HepG2 (cell line): ENCODE measurements around the gene NT5C2. TPM values are rescaled to one million over a fixed set of nuclear protein-coding genes. Genes with fewer than 3 reads are reported as not detected.

Experiments
- ATAC-seq: fragments of 200-7000 bp; cut with Tn5 transposase; 3 replicates; pipeline ENCODE4 v1.9.1; 2020; ENCODE audit warnings: mild to moderate bottlenecking, moderate library complexity
- BruUV-seq: library from RNA; stranded (reverse); fragments of 400-500 nt; replicated peaks from 2 replicates; lab custom pipeline; 2021; lab: Mats Ljungman, UMichigan
- CTCF ChIA-PET: fragments of 300-600 bp; formaldehyde crosslinking; extraction: SDS; loops from one replicate; lab custom pipeline; 2021; ENCODE audit warnings: low total read pairs, inconsistent platforms, low intra/inter-chr PET ratio; lab: Yijun Ruan, JAX
- POLR2A ChIA-PET: fragments of 350-600 bp; sonication (Branson Sonifier 250); formaldehyde crosslinking; loops from one replicate; lab custom pipeline; 2020; ENCODE audit warnings: antibody characterized with exemption, inconsistent platforms; lab: Yijun Ruan, JAX
- DNase-seq: peaks from one replicate; pipeline ENCODE4 v3.0.0-alpha.2; 2015; ENCODE audit warnings: low spot score
- FAIRE-seq: peaks from 3 replicates; lab custom pipeline; 2011; peaks lifted over from hg19 to GRCh38; lab: Jason Lieb, UNC
- H2AFZ ChIP-seq: one replicate; pipeline ENCODE4 v1.6.1; 2011; ENCODE audit warnings: low read length, inconsistent platforms
- H3K27ac ChIP-seq: fragments of 300-600 bp; 3 replicates; pipeline ENCODE4 v1.8.0; 2011; ENCODE audit warnings: mixed run types, mild to moderate bottlenecking, mixed read lengths, low read length, inconsistent platforms; ENCODE audit not compliant: insufficient read depth; ENCODE audit errors: extremely low read length
- H3K27me3 ChIP-seq, 2 experiments: fragments of 200-600 bp in 1 of 2; 2 replicates in 1 of 2; 3 replicates in 1 of 2; pipeline versions ENCODE4 v1.6.0 to v1.8.0; 2011; ENCODE audit warnings: low read length in 2 of 2, mild to moderate bottlenecking in 2 of 2, moderate library complexity in 2 of 2, inconsistent platforms in 1 of 2; ENCODE audit not compliant: insufficient read depth in 2 of 2, control insufficient read depth in 1 of 2
- H3K36me3 ChIP-seq, 2 experiments: fragments of 200-600 bp in 1 of 2; replicated peaks in 1 of 2; 2 replicates in 1 of 2; 3 replicates in 1 of 2; pipeline versions ENCODE4 v1.5.1 to v1.8.0; 2011; ENCODE audit warnings: low read length in 2 of 2, inconsistent platforms in 1 of 2; ENCODE audit not compliant: insufficient read depth in 2 of 2, control insufficient read depth in 1 of 2
- H3K4me1 ChIP-seq: 2 replicates; pipeline ENCODE4 v1.5.1; 2012; ENCODE audit warnings: low read length, inconsistent platforms; ENCODE audit not compliant: insufficient read depth
- H3K4me2 ChIP-seq: 2 replicates; pipeline ENCODE4 v1.6.0; 2011; ENCODE audit warnings: low read depth, low read length, inconsistent platforms
- H3K4me3 ChIP-seq, 3 experiments: fragments of 200-600 bp in 1 of 3; sonication (generic), shearing (Covaris generic) in 1 of 3; replicated peaks in 1 of 3; 2 replicates each; pipeline ENCODE4 v1.5.1; 2011 to 2016; ENCODE audit warnings: low read length in 3 of 3, inconsistent platforms in 2 of 3, low read depth in 2 of 3, mild to moderate bottlenecking in 2 of 3, control low read depth in 1 of 3, mixed read lengths in 1 of 3; ENCODE audit not compliant: insufficient read depth in 1 of 3
- H3K79me2 ChIP-seq: one replicate; pipeline ENCODE4 v1.6.1; 2011; ENCODE audit warnings: low read length, inconsistent platforms; ENCODE audit not compliant: insufficient read depth
- H3K9ac ChIP-seq: 2 replicates; pipeline ENCODE4 v1.6.0; 2011; ENCODE audit warnings: mild to moderate bottlenecking, low read depth, low read length, inconsistent platforms; ENCODE audit not compliant: insufficient read depth
- H3K9me3 ChIP-seq: 2 replicates; pipeline ENCODE4 v1.5.1; 2012; ENCODE audit warnings: mild to moderate bottlenecking, low read length
- H4K20me1 ChIP-seq: 2 replicates; pipeline ENCODE4 v1.6.0; 2011; ENCODE audit warnings: inconsistent platforms, mild to moderate bottlenecking, low read length, moderate library complexity; ENCODE audit not compliant: insufficient read depth
- HDAC6 ChIP-seq: fragments of 200-600 bp; sonication (generic); IDR thresholded peaks from 2 replicates; pipeline ENCODE4 v1.7.0; 2017; ENCODE audit warnings: mild to moderate bottlenecking, antibody characterized with exemption, low read length, low read depth
- KLF9 ChIP-seq: IDR thresholded peaks from 2 replicates; pipeline ENCODE4 v1.6.1; 2016; ENCODE audit warnings: low read depth
- POLR2AphosphoS2 ChIP-seq: IDR thresholded peaks from 2 replicates; pipeline ENCODE4 v1.6.1; 2011; ENCODE audit warnings: low read depth, low read length, improper control_type of control experiment
- TSC22D2 ChIP-seq: sonication (generic); formaldehyde crosslinking; IDR thresholded peaks from 2 replicates; pipeline ENCODE4 v1.5.1; 2020; ENCODE audit warnings: missing genetic modification reagents, mild to moderate bottlenecking, borderline replicate concordance
- WIZ ChIP-seq: sonication (generic); formaldehyde crosslinking; IDR thresholded peaks from 2 replicates; pipeline ENCODE4 v1.5.1; 2020; ENCODE audit warnings: mild to moderate bottlenecking, missing genetic modification reagents
- ZNF282 ChIP-seq: fragments of 450-650 bp; IDR thresholded peaks from 2 replicates; pipeline ENCODE4 v1.6.1; 2018; ENCODE audit not compliant: partially characterized antibody
- ZNF615 ChIP-seq: sonication (generic); formaldehyde crosslinking; IDR thresholded peaks from 2 replicates; pipeline ENCODE4 v1.5.0; 2020; ENCODE audit warnings: mild to moderate bottlenecking, missing genetic modification reagents, borderline replicate concordance
- WGBS: methylation state at CpG from one replicate; pipeline ENCODE4 v1.1.6; 2017; ENCODE audit warnings: low lambda C conversion rate; 5-methylcytosine and 5-hydroxymethylcytosine counted together
- in situ Hi-C: cut with HindIII; loops from 2 replicates; pipeline ENCODE4 v1.10.0; 2017; ENCODE audit warnings: low pct_unique_long_range_greater_than_20kb; ENCODE audit not compliant: extremely low pct_ligation_motif_present
- intact Hi-C: fragments of 100-400 bp; cut with micrococcal nuclease; formaldehyde crosslinking; loops from one replicate; pipeline ENCODE4 v1.10.0; 2022; ENCODE audit not compliant: unreplicated experiment
- polyA plus RNA-seq, 8 experiments: library from polyadenylated mRNA; depleted of rRNA in 3 of 8; stranded (reverse) in 7 of 8; unstranded in 1 of 8; fragments of >200 nt; fragmentation: Illumina TruSeq in 4 of 8; extraction: Trizol in 4 of 8; gene quantifications; 2 replicates each; pipeline versions ENCODE4 v1.2.1 to v1.2.3, GENCODE V29; 2011 to 2016; ENCODE audit warnings: low read depth in 4 of 8, missing spikeins in 1 of 8, mixed read lengths in 1 of 8; ENCODE audit not compliant: insufficient read depth in 1 of 8
- total RNA-seq, 5 experiments: library from RNA; depleted of rRNA; stranded (reverse); fragments of >200 nt; fragmentation: Illumina TruSeq; extraction: Trizol; gene quantifications; 2 replicates each; pipeline ENCODE4 v1.2.3, GENCODE V29; 2016; ENCODE audit warnings: low read depth in 1 of 5
- TF ChIP-seq, protein P1 (sequence below): sonication (generic); formaldehyde crosslinking; IDR thresholded peaks from 2 replicates; pipeline ENCODE4 v1.4.0; 2020; ENCODE audit warnings: missing genetic modification reagents
- TF ChIP-seq, protein P2 (sequence below): sonication (generic); formaldehyde crosslinking; IDR thresholded peaks from 2 replicates; pipeline ENCODE4 v1.9.0; 2022; ENCODE audit warnings: low read depth, missing genetic modification reagents

Gene NT5C2
- total and polyA plus RNA-seq, 2 of the 13 experiments (the other 11 are each of a cell fraction or from before 2014, with no cell fraction given) = 40.6 to 55.2 TPM

DNA sequence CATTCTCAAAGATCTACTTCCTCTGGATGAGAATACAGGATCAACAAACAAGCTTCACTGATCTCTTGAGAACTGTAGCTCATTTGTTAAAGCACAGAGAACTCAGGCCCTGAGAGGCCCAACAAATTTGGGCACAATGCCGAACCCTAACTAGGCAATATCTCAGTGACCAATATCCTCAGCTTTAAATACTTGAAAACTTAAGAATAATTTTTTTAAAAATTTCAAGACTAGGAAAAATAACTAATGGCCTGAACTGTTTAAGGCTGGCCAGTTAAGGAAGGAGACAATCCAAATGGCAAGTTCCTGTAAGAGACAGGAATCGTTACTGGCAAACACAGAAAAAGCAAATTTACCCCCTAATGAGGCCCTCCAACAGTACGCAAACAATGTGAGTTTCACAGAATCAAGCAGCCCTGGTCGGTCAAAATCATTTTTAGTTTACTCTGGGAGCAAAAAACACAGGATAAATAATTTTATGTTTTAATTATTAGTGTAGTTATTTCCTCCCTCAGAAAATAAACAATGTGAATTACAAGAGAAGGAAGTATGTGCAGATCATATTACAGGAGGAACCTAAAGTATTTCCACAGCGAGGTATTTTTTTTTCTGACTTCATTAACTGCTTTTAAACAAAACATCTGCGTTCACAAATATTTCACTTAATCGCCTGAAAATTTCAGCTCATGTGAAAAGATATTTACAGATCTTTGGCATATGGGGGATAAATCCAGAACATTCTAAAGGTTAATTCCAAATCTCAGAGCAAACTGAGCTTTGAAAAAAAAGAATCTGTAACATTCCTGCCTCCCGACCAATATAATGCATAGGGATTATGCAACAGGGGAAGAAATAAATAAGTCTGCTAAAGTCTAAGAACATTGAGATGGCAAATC lies 39.5 kb downstream of the NT5C2 start (continued):
- TF ChIP-seq WIZ (no peak), TSC22D2 (CRISPR knock-in tag) (no peak), ZNF615 (no peak)

DNA sequence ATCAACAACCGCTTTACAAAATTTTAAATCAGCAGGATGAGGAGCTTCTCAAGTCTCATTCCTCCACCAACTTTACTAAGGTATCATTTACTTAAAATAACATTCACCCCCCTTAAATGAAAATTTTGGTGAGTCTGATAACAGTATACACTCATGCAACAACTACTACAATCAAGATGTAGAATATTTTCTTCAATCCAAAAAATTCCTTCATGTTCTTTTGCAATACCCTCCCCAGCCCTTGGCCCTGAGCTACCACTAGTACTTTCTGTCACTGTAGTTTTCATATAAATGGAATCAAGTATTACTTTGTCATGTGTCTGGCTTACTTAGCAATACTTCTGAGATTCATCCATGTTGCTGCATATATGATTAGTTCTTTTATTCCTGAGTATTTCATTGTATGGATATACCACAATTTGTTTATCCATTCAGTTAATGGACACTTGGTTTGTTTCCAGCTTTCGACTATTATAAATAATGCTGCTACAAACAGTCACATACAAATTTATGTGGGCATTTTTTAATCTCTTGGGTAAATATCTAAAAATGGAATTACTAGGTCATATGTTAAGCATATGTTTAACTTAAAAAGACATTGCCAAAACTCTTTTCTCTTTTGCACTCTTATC lies 43.0 kb downstream of the NT5C2 start:
- in situ Hi-C loops = no loop called here
- ChIA-PET POLR2A (no interaction called here), CTCF (no interaction called here)
- Histone ChIP-seq H3K4me1 (peaks cover 72% of the 10 kb centered on the region), H3K4me2 (no peak overlapping the region), H2AFZ (no peak overlapping the region), H4K20me1 (no peaks in the 10 kb centered on the region), H3K4me3 (no peak overlapping the region), H3K27ac (no peak overlapping the region), H3K79me2 (peaks cover 74% of the 10 kb centered on the region), H3K9ac (no peak overlapping the region), H3K9me3 (no peaks in the 10 kb centered on the region), H3K27me3 (no peaks in the 10 kb centered on the region), H3K36me3 (no peaks in the 10 kb centered on the region; a peak in 2 of 5 replicates)
- DNase-seq (no peak), FAIRE-seq (peak; percentile 18), ATAC-seq (no peak)
- WGBS = 90% methylated on average over 2 of the region's 2 CpGs
- TF ChIP-seq, protein P1, sequence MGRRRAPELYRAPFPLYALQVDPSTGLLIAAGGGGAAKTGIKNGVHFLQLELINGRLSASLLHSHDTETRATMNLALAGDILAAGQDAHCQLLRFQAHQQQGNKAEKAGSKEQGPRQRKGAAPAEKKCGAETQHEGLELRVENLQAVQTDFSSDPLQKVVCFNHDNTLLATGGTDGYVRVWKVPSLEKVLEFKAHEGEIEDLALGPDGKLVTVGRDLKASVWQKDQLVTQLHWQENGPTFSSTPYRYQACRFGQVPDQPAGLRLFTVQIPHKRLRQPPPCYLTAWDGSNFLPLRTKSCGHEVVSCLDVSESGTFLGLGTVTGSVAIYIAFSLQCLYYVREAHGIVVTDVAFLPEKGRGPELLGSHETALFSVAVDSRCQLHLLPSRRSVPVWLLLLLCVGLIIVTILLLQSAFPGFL (CRISPR knock-in tag) = no peak
- TF ChIP-seq KLF9 (CRISPR knock-in tag) = no peak
- no peak for TF ChIP-seq HDAC6
- no peak for TF ChIP-seq POLR2AphosphoS2
- no peak for TF ChIP-seq ZNF282
- TF ChIP-seq, protein P2, sequence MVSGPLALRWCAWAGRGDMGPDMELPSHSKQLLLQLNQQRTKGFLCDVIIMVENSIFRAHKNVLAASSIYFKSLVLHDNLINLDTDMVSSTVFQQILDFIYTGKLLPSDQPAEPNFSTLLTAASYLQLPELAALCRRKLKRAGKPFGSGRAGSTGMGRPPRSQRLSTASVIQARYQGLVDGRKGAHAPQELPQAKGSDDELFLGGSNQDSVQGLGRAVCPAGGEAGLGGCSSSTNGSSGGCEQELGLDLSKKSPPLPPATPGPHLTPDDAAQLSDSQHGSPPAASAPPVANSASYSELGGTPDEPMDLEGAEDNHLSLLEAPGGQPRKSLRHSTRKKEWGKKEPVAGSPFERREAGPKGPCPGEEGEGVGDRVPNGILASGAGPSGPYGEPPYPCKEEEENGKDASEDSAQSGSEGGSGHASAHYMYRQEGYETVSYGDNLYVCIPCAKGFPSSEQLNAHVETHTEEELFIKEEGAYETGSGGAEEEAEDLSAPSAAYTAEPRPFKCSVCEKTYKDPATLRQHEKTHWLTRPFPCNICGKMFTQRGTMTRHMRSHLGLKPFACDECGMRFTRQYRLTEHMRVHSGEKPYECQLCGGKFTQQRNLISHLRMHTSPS (CRISPR knock-in tag) = no peak
- intact Hi-C loops = loop anchor here (5.0 kb wide), 1 partner anchor 38 kb away; no protein-coding TSS in a partner anchor
- BruUV-seq = no TSS peak
